ENCODE results near the gene USP47.

Gene USP47

GRCh38 chr11:11935536-11935935, 93.8 kb downstream of the USP47 start:
- Histone ChIP-seq H3K36me3 (ENCODE audit: low read depth) (peaks cover 81% of the 10 kb centered on the region), H3K27me3 (ENCODE audit: insufficient read depth, poor library complexity, severe bottlenecking) (no peaks in the 10 kb centered on the region)
- no peak for TF ChIP-seq CTCF (IDR thresholded peaks at IDR 0.05; ENCODE audit: poor library complexity, severe bottlenecking)

DNA sequence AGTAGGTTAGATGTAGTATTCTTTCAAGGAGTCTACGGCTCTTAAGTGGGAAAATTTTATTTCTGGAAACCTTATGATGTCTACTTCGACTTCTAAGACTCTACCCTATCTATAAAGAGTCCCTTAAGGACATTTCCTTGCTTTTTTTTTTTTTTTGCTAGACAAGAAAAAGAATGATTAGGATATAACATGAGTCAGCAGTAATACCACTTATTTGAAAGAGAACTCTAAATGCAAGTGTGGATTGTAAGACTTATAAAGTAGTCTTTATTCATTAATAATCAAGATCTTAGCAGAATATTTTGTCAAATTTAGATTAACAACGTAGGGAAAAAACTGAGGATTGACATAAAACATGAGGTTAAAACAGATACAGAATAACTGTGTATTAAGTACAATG, 95.7 kb downstream of the USP47 start:
- Histone ChIP-seq H3K4me3 (ENCODE audit: severe bottlenecking) (no peak overlapping the region), H3K9me3 (ENCODE audit: severe bottlenecking) (no peaks in the 10 kb centered on the region), H3K27me3 (ENCODE audit: insufficient read depth, poor library complexity, severe bottlenecking) (no peaks in the 10 kb centered on the region), H3K4me1 (ENCODE audit: insufficient read depth, poor library complexity, severe bottlenecking) (no peaks in the 10 kb centered on the region), H3K27ac (ENCODE audit: poor library complexity, severe bottlenecking) (no peak overlapping the region), H3K36me3 (ENCODE audit: low read depth) (peaks cover 86% of the 10 kb centered on the region)
- ATAC-seq (ENCODE audit: low read depth) (no peak), DNase-seq (ENCODE audit: low spot score) (no peak)
- TF ChIP-seq CTCF (IDR thresholded peaks at IDR 0.05; ENCODE audit: poor library complexity, severe bottlenecking) = no peak

More at GRCh38 chr11:11935536-11935935, 93.8 kb downstream of the USP47 start:
- Histone ChIP-seq H3K4me1 (ENCODE audit: insufficient read depth, poor library complexity, severe bottlenecking) (no peaks in the 10 kb centered on the region), H3K9me3 (ENCODE audit: severe bottlenecking) (no peaks in the 10 kb centered on the region), H3K27ac (ENCODE audit: poor library complexity, severe bottlenecking) (no peak overlapping the region), H3K4me3 (ENCODE audit: severe bottlenecking) (no peak overlapping the region)
- no peak for ATAC-seq (ENCODE audit: low read depth)
- DNase-seq (ENCODE audit: low spot score) = no peak

- Histone ChIP-seq H3K9me3 (ENCODE audit: severe bottlenecking) (no peaks in the 10 kb centered on the region), H3K27me3 (ENCODE audit: insufficient read depth, poor library complexity, severe bottlenecking) (no peaks in the 10 kb centered on the region), H3K4me3 (ENCODE audit: severe bottlenecking) (no peak overlapping the region), H3K27ac (ENCODE audit: poor library complexity, severe bottlenecking) (no peak overlapping the region), H3K4me1 (ENCODE audit: insufficient read depth, poor library complexity, severe bottlenecking) (no peaks in the 10 kb centered on the region), H3K36me3 (ENCODE audit: low read depth) (peaks cover 87% of the 10 kb centered on the region)
- ATAC-seq (ENCODE audit: low read depth) = no peak
- TF ChIP-seq CTCF (IDR thresholded peaks at IDR 0.05; ENCODE audit: poor library complexity, severe bottlenecking) = no peak
- DNase-seq (ENCODE audit: low spot score) = no peak
Observed at GRCh38 chr11:11937957-11938356, 96.2 kb downstream of the USP47 start.

DNA sequence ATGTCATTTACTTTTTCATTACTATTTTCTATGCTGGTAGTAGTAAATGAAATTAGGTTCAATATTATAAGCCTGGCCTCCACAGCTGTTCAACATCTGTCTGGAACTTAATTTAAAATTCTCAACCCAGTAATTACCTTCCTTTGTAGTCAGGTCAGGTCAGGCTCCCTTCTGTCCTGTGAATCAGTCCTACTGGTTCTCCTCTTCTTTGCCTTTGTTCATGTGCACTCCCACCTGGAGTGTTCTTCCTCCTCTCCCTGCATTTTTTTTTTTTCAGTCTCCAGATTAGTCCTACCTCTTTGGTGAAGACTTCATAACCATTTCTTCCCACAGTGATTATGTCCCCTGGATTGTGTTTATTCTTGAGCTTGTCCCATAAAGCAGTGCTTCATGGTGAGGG, 98.8 kb downstream of the USP47 start:
- Histone ChIP-seq H3K4me3 (ENCODE audit: severe bottlenecking) (no peak overlapping the region), H3K9me3 (ENCODE audit: severe bottlenecking) (no peaks in the 10 kb centered on the region), H3K27me3 (ENCODE audit: insufficient read depth, poor library complexity, severe bottlenecking) (no peaks in the 10 kb centered on the region), H3K36me3 (ENCODE audit: low read depth) (peaks cover 79% of the 10 kb centered on the region), H3K27ac (ENCODE audit: poor library complexity, severe bottlenecking) (no peak overlapping the region), H3K4me1 (ENCODE audit: insufficient read depth, poor library complexity, severe bottlenecking) (no peaks in the 10 kb centered on the region)
- ATAC-seq (ENCODE audit: low read depth) = no peak
- no peak for DNase-seq (ENCODE audit: low spot score)
- no peak for TF ChIP-seq CTCF (IDR thresholded peaks at IDR 0.05; ENCODE audit: poor library complexity, severe bottlenecking)

GRCh38 chr11:11942668-11943067, 100.9 kb downstream of the USP47 start:
- no peaks in the 10 kb centered on the region for H3K4me1 ChIP-seq (ENCODE audit: insufficient read depth, poor library complexity, severe bottlenecking)
- ATAC-seq (ENCODE audit: low read depth) (no peak), DNase-seq (ENCODE audit: low spot score) (no peak)
- no peak overlapping the region for H3K27ac ChIP-seq (ENCODE audit: poor library complexity, severe bottlenecking)
- no peak overlapping the region for H3K4me3 ChIP-seq (ENCODE audit: severe bottlenecking)
- H3K9me3 ChIP-seq (ENCODE audit: severe bottlenecking) = no peaks in the 10 kb centered on the region
- peaks cover 78% of the 10 kb centered on the region for H3K36me3 ChIP-seq (ENCODE audit: low read depth)
- no peak for TF ChIP-seq CTCF (IDR thresholded peaks at IDR 0.05; ENCODE audit: poor library complexity, severe bottlenecking)
- H3K27me3 ChIP-seq (ENCODE audit: insufficient read depth, poor library complexity, severe bottlenecking) = no peaks in the 10 kb centered on the region
